GM06990 (cell line): ENCODE measurements around the gene CACNA2D3.

ENCODE experiments used
- DNase-seq: peaks from one replicate; pipeline ENCODE4 v3.0.0-alpha.2; 2011; ENCODE audit not compliant: insufficient read length; ENCODE audit errors: extremely low read depth
- H3K27me3 ChIP-seq: replicated peaks from 2 replicates; pipeline ENCODE4 v1.6.0; 2011; ENCODE audit warnings: low read length; ENCODE audit not compliant: control insufficient read depth, insufficient read depth
- H3K36me3 ChIP-seq: 2 replicates; pipeline ENCODE4 v1.5.1; 2011; ENCODE audit warnings: low read length; ENCODE audit not compliant: control insufficient read depth, insufficient read depth
- H3K4me3 ChIP-seq: replicated peaks from 2 replicates; pipeline ENCODE4 v1.5.1; 2011; ENCODE audit warnings: low read depth, mild to moderate bottlenecking, control low read depth, low read length
- CTCF ChIP-seq: IDR thresholded peaks from 2 replicates; pipeline ENCODE4 v1.5.1; 2011; ENCODE audit warnings: low read length, control low read depth, mild to moderate bottlenecking, inconsistent platforms; ENCODE audit not compliant: insufficient read depth, poor library complexity, severe bottlenecking

Gene CACNA2D3

DNA sequence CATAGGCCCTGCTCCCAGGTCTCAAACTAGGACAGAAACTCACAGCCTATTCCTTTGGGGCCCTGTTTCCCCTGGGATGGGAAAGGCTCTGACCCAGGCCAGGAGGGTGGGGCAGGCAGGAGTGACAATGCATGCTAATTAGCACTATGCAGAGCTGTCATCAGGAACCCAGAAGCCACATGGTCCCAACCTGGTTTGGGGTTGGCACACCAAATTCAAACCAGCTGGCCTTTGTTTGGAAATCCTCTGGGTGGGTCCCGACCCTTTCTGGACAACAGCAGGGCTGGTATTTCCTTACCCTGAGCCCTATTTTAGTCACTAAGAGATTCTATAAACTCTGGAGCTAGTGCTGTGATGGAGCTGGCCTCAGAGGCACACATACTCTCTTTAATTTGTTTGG is 639.3 kb downstream of the CACNA2D3 start:
- no peak for TF ChIP-seq CTCF
- Histone ChIP-seq H3K4me3 (no peak overlapping the region), H3K27me3 (no peaks in the 10 kb centered on the region; the same call in 1 of the 2 replicates), H3K36me3 (no peaks in the 10 kb centered on the region)
- no peak for DNase-seq

DNA sequence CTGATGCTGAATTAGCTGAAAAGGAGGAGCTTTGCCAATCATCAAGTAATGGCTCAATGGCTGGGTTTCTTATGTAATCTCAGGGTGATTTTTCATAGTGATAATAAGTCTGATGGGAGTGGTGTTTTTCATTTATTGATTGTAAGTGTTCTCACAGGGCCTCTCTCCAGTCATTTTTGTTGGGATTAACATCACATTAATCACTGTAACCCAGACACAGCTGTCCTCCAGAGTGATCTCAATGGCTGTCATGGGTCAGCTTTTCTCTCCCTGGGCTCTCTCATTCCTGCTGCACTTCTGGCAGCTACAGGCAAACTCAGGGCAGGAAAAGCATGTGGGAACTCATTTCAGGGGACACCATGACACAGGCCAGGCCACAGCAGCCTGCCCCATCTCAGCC is 642.6 kb downstream of the CACNA2D3 start:
- DNase-seq = no peak
- no peaks in the 10 kb centered on the region; the same call in none of the 2 replicates for H3K27me3 ChIP-seq
- H3K36me3 ChIP-seq = no peaks in the 10 kb centered on the region
- H3K4me3 ChIP-seq = no peak overlapping the region
- TF ChIP-seq CTCF = no peak

- DNase-seq = no peak
- TF ChIP-seq CTCF = no peak
- Histone ChIP-seq H3K27me3 (no peaks in the 10 kb centered on the region; the same call in none of the 2 replicates), H3K4me3 (no peak overlapping the region), H3K36me3 (no peaks in the 10 kb centered on the region)
Measured at GRCh38 chr3:54771050-54771449, 648.7 kb downstream of the CACNA2D3 start.

- H3K4me3 ChIP-seq = no peak overlapping the region
- DNase-seq = no peak
- TF ChIP-seq CTCF = no peak
- no peaks in the 10 kb centered on the region; the same call in none of the 2 replicates for H3K27me3 ChIP-seq
- no peaks in the 10 kb centered on the region for H3K36me3 ChIP-seq
Measured at GRCh38 chr3:54772051-54772450, 649.7 kb downstream of the CACNA2D3 start.

DNA sequence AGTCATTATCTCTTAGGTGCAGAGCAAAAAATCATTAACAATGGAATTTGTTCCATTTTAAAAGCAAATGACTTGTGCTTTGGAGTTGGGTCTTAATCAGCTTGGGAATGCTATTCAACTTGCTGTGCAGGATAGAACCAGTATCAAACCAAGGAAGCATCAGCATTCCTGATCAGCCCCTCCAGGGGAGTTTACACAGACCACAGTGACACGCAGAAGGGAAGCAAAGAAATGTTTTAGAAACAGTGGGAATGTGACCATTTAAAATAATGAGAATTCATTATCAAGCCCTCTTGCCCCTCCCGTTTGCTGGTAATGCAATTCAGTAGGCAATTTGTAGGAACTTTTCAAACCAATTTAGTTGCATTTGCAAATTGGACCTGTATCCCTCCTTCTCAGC is 650.4 kb downstream of the CACNA2D3 start:
- TF ChIP-seq CTCF = no peak
- Histone ChIP-seq H3K4me3 (no peak overlapping the region), H3K36me3 (no peaks in the 10 kb centered on the region), H3K27me3 (no peaks in the 10 kb centered on the region; the same call in none of the 2 replicates)
- no peak for DNase-seq

GRCh38 chr3:54773271-54773670 is 650.9 kb downstream of the CACNA2D3 start:
- H3K4me3 ChIP-seq = no peak overlapping the region
- no peaks in the 10 kb centered on the region for H3K36me3 ChIP-seq
- no peak for TF ChIP-seq CTCF
- DNase-seq = no peak
- no peaks in the 10 kb centered on the region; the same call in none of the 2 replicates for H3K27me3 ChIP-seq
